Gastroesophageal sphincter (tissue), 4 donors: ENCODE data around the gene DOLPP1. TPM values are rescaled to one million over a fixed set of nuclear protein-coding genes. Genes with fewer than 3 reads are reported as not detected.

Source experiments
- ATAC-seq: fragments of 150-250 bp; one replicate; pipeline ENCODE4 v1.9.1; 2016; ENCODE audit warnings: mild to moderate bottlenecking, moderate library complexity
- H3K27ac ChIP-seq, 4 donors: fragments of 200-600 bp; sonication (generic) in 3 of 4; 1 replicate in 3 of 4; 2 replicates in 1 of 4; pipeline ENCODE4 v1.5.1; 2016 to 2019
- H3K27me3 ChIP-seq: fragments of 200-600 bp; sonication (generic); one replicate; pipeline ENCODE4 v1.5.1; 2019
- H3K36me3 ChIP-seq, 2 donors: fragments of 200-600 bp; sonication (generic); one replicate each; pipeline ENCODE4 v1.5.1; 2019; ENCODE audit warnings: control low read depth in 1 of 2
- H3K4me1 ChIP-seq, 3 donors: fragments of 200-600 bp; sonication (generic); 1 replicate in 2 of 3; 2 replicates in 1 of 3; pipeline ENCODE4 v1.5.1; 2016 to 2019; ENCODE audit warnings: control low read depth in 2 of 3
- H3K4me3 ChIP-seq, 2 donors: fragments of 200-600 bp; sonication (generic); one replicate each; pipeline ENCODE4 v1.5.1; 2019; ENCODE audit warnings: mild to moderate bottlenecking in 1 of 2, moderate library complexity in 1 of 2
- H3K9me3 ChIP-seq, 3 donors: fragments of 200-600 bp; sonication (generic); one replicate each; pipeline ENCODE4 v1.5.1; 2017 to 2019; ENCODE audit warnings: control low read depth in 2 of 3
- EP300 ChIP-seq: sonication (generic); formaldehyde crosslinking; IDR thresholded peaks from one replicate; pipeline ENCODE4 v1.6.1; 2017; ENCODE audit warnings: antibody characterized with exemption, mild to moderate bottlenecking
- POLR2A ChIP-seq, 2 donors: fragments of 450-650 bp; IDR thresholded peaks; one replicate each; pipeline ENCODE4 v1.6.1; 2017; ENCODE audit warnings: antibody characterized with exemption in 2 of 2, mild to moderate bottlenecking in 2 of 2, moderate library complexity in 1 of 2
- POLR2AphosphoS5 ChIP-seq: sonication (generic); formaldehyde crosslinking; IDR thresholded peaks from one replicate; pipeline ENCODE4 v1.6.1; 2017; ENCODE audit warnings: antibody characterized with exemption
- WGBS, 2 donors: methylation state at CpG; one replicate each; pipeline ENCODE4 v1.1.5; 2018; ENCODE audit warnings: low coverage in 1 of 2; 5-methylcytosine and 5-hydroxymethylcytosine counted together
- total RNA-seq, 4 donors: library from RNA; depleted of rRNA; stranded (reverse); fragments of >200 nt; gene quantifications; one replicate each; pipeline ENCODE4 v1.1.0, GENCODE V29; 2016
- TF ChIP-seq, protein P1 (sequence below), 4 experiments: fragments of 200-600 bp in 2 of 4; fragments of 450-650 bp in 2 of 4; sonication (generic) in 1 of 4; IDR thresholded peaks; one replicate each; pipeline ENCODE4 v1.5.1; 2017 to 2019; ENCODE audit warnings: antibody characterized with exemption in 4 of 4, mild to moderate bottlenecking in 2 of 4, moderate library complexity in 2 of 4

DOLPP1 gene
- total RNA-seq, 4 donors from 2014 or later: 2.7 to 6.2 (median 6.0) TPM

DNA sequence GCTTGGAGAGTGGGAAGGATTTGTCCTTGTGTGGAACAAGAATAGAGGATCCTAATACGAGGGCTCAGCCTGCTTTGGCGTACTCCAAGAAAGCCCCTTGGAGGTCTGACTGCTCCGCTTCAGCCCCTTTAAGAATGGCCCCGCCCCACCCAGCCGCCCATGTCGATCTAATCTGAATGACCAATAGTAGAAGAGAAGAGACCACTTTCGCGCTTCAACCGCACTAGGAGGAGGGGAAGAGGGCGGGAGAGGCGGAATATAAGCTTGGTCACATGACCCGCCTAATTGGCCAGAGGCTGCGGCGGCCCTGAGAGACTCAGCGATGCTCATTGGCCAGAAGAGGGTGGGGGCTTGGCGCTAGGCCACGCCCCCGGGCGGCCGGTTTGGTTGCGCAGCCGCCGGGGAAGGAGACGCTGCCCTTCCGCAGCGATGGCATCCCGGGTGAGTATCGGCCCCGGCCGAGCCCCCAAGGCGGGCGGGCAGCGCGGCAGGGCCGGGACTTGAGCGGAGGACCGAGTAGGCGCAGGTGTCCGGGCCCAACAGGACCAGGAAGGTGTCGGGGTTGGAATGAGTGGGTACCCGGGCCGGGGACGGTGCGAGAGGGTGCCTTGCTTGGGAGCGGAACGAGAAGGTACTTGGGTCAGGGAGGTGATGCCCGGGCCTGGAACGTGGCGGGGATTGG lies 44.5 kb upstream of the DOLPP1 start, which contains the start of gene MIGA2:
Gene MIGA2 (plus strand): TSS at position 386 of the 682 bp plus-strand sequence. CDS start 3,969 bp downstream, outside the sequence.
- Histone ChIP-seq H3K4me1 (peaks cover 0 to 47% (median 16%) of the 10 kb centered on the region in 3 donors), H3K4me3 (peak within 1 kb of the TSS; percentile 92 to 95), H3K9me3 (no peaks in the 10 kb centered on the region), H3K27me3 (no peaks in the 10 kb centered on the region), H3K36me3 (peaks cover 0 to 11% of the 10 kb centered on the region in 2 donors), H3K27ac (peak within 1 kb of the TSS; percentile 72 to 93 (median 90))
- WGBS, 2 donors: 0 to 4% methylated on average over 9 to 18 of the region's 49 CpGs
- peak; percentile 99 for ATAC-seq
- TF ChIP-seq, protein P1, sequence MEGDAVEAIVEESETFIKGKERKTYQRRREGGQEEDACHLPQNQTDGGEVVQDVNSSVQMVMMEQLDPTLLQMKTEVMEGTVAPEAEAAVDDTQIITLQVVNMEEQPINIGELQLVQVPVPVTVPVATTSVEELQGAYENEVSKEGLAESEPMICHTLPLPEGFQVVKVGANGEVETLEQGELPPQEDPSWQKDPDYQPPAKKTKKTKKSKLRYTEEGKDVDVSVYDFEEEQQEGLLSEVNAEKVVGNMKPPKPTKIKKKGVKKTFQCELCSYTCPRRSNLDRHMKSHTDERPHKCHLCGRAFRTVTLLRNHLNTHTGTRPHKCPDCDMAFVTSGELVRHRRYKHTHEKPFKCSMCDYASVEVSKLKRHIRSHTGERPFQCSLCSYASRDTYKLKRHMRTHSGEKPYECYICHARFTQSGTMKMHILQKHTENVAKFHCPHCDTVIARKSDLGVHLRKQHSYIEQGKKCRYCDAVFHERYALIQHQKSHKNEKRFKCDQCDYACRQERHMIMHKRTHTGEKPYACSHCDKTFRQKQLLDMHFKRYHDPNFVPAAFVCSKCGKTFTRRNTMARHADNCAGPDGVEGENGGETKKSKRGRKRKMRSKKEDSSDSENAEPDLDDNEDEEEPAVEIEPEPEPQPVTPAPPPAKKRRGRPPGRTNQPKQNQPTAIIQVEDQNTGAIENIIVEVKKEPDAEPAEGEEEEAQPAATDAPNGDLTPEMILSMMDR (IDR thresholded peaks at IDR 0.05): peak in 1 of 4 experiments; percentile 24
- TF ChIP-seq POLR2AphosphoS5: peak; percentile 87
- TF ChIP-seq EP300: no peak
- peak; percentile 92 to 93 for TF ChIP-seq POLR2A (IDR thresholded peaks at IDR 0.05)

GRCh38 chr9:129036923-129037766 lies 43.8 kb upstream of the DOLPP1 start:
- H3K36me3 ChIP-seq: peaks cover 0 to 19% of the 10 kb centered on the region in 2 donors
- H3K27ac ChIP-seq: peak overlapping the region; percentile 72 to 93 (median 90)
- no peaks in the 10 kb centered on the region for H3K9me3 ChIP-seq
- WGBS, 2 donors: 0 to 6% methylated on average over 10 to 25 of the region's 32 CpGs
- peak overlapping the region; percentile 92 to 95 for H3K4me3 ChIP-seq
- ATAC-seq: no peak
- peaks cover 0 to 47% (median 16%) of the 10 kb centered on the region in 3 donors for H3K4me1 ChIP-seq
- no peaks in the 10 kb centered on the region for H3K27me3 ChIP-seq
- TF ChIP-seq, protein P1 (IDR thresholded peaks at IDR 0.05): no peak
- TF ChIP-seq POLR2AphosphoS5 (no peak), POLR2A (IDR thresholded peaks at IDR 0.05) (no peak), EP300 (no peak)

DNA sequence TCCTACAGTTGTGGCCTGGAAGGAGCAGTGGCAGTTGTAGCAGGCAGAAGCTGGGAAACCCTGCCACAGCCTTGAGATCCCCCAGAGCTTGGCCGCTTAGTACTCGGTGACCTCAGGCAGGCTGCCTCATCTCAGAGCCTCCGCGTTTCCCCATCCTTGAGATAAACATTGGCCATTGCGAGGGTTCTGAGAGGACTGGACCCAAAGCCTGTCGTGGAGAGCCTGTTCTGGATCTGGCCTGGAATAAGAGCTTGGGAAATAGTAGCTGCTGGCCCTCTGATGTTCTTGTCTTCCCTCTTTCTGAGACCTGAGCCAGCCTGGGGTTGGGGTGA lies 43.2 kb upstream of the DOLPP1 start:
- WGBS, 2 donors: 0% methylated on average over 2 of the region's 6 CpGs; no CpG with 5 or more reads in 1 of the 2 donors
- TF ChIP-seq POLR2AphosphoS5: no peak
- TF ChIP-seq EP300: no peak
- TF ChIP-seq, protein P1 (IDR thresholded peaks at IDR 0.05): no peak
- TF ChIP-seq POLR2A (IDR thresholded peaks at IDR 0.05): peak in 1 of 2 donors; percentile 7
- peaks cover 0 to 24% of the 10 kb centered on the region in 2 donors for H3K36me3 ChIP-seq
- ATAC-seq: peak; percentile 29
- H3K9me3 ChIP-seq: no peaks in the 10 kb centered on the region
- H3K27me3 ChIP-seq: no peaks in the 10 kb centered on the region
- H3K4me1 ChIP-seq: peaks cover 0 to 47% (median 16%) of the 10 kb centered on the region in 3 donors
- peak overlapping the region; percentile 92 to 95 for H3K4me3 ChIP-seq
- peak overlapping the region in 3 of 4 donors; percentile 90 to 93 (median 91) for H3K27ac ChIP-seq

DNA sequence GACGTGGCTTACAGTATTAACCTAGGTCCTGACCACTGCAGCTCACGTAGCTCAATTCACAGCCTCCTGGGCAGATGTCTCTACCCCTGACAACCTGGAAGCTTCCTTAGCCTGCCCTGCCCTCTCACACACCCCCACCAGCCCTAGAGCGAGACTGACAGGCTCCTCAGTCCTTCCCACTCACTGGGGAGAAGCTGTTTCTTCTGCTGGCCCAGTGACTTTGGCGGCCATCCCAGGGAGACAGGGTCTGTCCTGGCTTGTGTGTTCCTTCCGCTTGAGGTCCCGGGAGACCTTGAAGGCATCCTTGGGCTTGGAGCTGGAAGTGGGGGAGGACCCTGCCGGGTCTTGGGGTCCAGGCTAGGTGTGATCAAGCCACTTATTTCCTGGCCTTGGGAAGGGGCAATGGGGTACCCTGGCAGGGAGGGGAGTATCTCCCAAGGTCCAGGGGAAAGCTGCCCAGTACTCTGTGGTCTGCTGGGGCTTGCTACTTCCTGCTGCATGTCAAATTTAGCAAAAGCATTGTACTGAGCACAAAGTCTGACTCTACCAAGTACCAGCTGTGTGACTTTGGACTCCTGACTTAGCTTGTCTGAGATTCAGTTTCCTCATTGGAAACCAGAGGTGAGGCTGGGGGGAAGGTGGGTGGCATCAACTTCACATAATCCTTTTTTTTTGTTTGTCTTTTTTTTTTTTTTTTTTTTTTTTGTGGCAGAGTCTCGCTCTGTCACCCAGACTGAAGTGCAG lies 42.6 kb upstream of the DOLPP1 start:
- Histone ChIP-seq H3K27ac (peak overlapping the region in 3 of 4 donors; percentile 90 to 93 (median 91)), H3K4me1 (peaks cover 0 to 47% (median 16%) of the 10 kb centered on the region in 3 donors), H3K9me3 (no peaks in the 10 kb centered on the region), H3K27me3 (no peaks in the 10 kb centered on the region), H3K4me3 (peak overlapping the region in 1 of 2 donors; percentile 95), H3K36me3 (peaks cover 0 to 30% of the 10 kb centered on the region in 2 donors)
- TF ChIP-seq, protein P1 (IDR thresholded peaks at IDR 0.05): no peak
- no peak for TF ChIP-seq POLR2AphosphoS5
- TF ChIP-seq EP300: no peak
- TF ChIP-seq POLR2A (IDR thresholded peaks at IDR 0.05): no peak
- 80% methylated on average over 1 of the region's 8 CpGs; no CpG with 5 or more reads in 1 of the 2 donors for WGBS, 2 donors
- ATAC-seq: no peak
